Fibroblast of villous mesenchyme (primary cell): ENCODE data around the gene CD244. TPM values are rescaled to one million over a fixed set of nuclear protein-coding genes. Genes with fewer than 3 reads are reported as not detected.
"Not testable (repeated sequence)": the region's sequence is repeated elsewhere in the genome, so short reads cannot be mapped to it uniquely, and the experiment has no call there.

Experiments
- DNase-seq: peaks from one replicate; pipeline ENCODE4 v3.0.0-alpha.2; 2010; ENCODE audit warnings: low read depth
- H3K4me3 ChIP-seq: 2 replicates; pipeline ENCODE4 v1.5.1; 2011; ENCODE audit warnings: low read depth, mild to moderate bottlenecking, low read length
- total RNA-seq: library from RNA; depleted of rRNA; stranded (reverse); fragments of >200 nt; gene quantifications from 2 replicates; pipeline ENCODE4 v1.2.3, GENCODE V29; 2012
- TF ChIP-seq, protein P1 (sequence below): IDR thresholded peaks from 2 replicates; pipeline ENCODE4 v1.5.1; 2012; ENCODE audit warnings: low read depth, mild to moderate bottlenecking, low read length; ENCODE audit not compliant: insufficient read depth

CD244 gene
- total RNA-seq, 1 donor = not detected

DNA sequence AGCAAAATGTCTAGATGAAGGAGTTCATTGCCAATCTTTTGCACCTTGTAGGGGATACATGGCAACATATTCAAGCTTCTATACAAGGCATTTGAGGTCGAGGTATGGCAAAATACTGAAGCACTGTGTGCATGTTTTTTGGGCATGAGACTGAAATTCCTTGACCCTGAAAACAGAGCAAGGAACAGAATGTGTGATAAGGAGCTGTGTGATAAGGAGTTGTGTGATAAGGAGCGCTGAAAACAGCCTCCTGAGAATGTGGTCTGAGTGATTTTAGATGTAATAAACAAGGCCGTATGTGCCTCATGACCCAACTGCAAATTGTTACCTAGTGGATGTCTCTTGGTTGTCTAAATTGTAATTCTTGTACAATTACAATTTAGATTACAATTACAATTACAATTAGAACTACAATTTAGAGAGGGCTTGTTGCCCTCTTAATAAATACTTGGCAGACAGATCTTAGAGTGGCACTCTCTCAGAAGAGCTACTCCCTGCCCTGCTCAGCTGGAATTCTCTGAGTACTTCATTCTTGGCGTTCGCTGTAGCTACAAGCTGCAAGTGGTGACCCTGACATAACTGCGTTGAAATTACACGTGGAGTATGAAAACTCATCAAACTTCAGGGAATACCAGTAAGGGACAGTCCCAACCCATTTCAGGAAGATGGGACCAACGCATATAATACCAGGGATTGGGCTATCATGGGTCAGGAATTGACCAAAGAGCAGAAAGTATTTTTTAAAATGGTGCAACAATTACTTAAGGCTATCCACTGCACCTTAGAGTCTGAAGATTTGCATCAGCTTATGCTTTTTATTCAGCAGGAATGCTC is 42.3 kb upstream of the CD244 start:
- peak; percentile 43 for DNase-seq
- H3K4me3 ChIP-seq = no peak overlapping the region
- TF ChIP-seq, protein P1, sequence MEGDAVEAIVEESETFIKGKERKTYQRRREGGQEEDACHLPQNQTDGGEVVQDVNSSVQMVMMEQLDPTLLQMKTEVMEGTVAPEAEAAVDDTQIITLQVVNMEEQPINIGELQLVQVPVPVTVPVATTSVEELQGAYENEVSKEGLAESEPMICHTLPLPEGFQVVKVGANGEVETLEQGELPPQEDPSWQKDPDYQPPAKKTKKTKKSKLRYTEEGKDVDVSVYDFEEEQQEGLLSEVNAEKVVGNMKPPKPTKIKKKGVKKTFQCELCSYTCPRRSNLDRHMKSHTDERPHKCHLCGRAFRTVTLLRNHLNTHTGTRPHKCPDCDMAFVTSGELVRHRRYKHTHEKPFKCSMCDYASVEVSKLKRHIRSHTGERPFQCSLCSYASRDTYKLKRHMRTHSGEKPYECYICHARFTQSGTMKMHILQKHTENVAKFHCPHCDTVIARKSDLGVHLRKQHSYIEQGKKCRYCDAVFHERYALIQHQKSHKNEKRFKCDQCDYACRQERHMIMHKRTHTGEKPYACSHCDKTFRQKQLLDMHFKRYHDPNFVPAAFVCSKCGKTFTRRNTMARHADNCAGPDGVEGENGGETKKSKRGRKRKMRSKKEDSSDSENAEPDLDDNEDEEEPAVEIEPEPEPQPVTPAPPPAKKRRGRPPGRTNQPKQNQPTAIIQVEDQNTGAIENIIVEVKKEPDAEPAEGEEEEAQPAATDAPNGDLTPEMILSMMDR = no peak

DNA sequence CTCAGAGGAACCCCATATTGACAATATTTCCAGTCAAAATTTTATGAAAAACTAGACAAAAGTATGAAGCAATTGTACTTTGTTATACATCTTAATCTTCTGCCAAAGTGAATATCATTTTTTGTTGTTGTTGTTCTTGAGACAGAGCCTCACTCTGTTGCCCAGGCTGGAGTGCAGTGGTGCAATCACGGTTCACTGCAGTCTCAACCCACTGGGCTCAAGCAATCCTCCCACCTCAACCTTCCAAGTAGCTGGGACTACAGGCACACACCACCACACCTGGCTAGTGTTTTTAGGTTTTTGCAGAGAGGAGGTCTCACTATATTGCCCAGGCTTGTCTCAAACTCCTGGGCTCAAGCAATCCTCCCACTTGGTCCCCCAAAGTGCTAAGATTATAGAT is 39.6 kb upstream of the CD244 start:
- not testable (repeated sequence) for H3K4me3 ChIP-seq, DNase-seq

- DNase-seq = no peak
- H3K4me3 ChIP-seq = no peak overlapping the region
- TF ChIP-seq, protein P1 = no peak
These were observed 39.1 kb upstream of the CD244 start for GRCh38 chr1:160901768-160902167.

DNA sequence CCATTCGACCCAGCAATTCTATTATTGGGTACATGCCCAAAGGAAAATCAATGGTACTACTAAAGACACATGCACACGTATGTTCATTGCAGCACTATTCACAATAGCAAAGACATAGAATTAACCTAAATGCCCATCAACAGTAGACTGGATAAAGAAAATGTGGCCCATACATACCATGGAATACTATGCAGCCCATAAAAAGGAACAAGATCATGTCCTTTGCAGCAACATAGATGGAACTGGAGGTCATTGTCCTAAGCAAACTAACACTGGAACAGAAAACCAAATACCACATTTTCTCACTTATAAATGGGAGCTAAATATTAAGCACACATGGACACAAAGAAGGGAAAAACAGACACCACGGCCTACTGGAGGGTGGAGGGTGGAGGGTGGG is 38.0 kb upstream of the CD244 start:
- DNase-seq, H3K4me3 ChIP-seq: not testable (repeated sequence)

- not testable (repeated sequence) for DNase-seq, H3K4me3 ChIP-seq
These were observed 31.9 kb upstream of the CD244 start for GRCh38 chr1:160894368-160895135.

DNA sequence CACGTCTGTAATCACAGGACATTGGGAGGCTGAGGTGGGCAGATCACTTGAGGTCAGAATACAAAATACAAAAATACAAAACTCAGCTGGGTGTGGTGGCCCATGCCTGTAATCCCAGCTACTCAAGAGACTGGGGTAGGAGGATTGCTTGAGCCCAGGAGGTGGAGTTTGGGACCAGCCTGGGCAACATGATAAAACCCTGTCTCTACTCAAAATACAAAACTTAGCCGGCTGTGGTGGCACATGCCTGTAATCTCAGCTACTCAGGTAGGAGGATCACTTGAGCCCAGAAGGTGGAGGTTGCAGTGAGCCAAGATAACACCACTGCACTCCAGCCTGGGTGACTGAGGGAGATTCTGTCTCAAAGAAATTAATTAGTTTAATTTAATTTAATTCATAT is 28.8 kb upstream of the CD244 start:
- H3K4me3 ChIP-seq = no peak overlapping the region

GRCh38 chr1:160888926-160889325 is 26.2 kb upstream of the CD244 start:
- TF ChIP-seq, protein P1 = no peak
- no peak for DNase-seq
- H3K4me3 ChIP-seq = no peak overlapping the region

More for the DNA sequence above, 28.8 kb upstream of the CD244 start:
- TF ChIP-seq, protein P1 = no peak
- no peak for DNase-seq

GRCh38 chr1:160887071-160887470 is 24.4 kb upstream of the CD244 start:
- no peak overlapping the region for H3K4me3 ChIP-seq
- TF ChIP-seq, protein P1 = no peak
- no peak for DNase-seq
